MCF 10A (cell line): Measurements from ENCODE around the gene MEP1A. TPM values are rescaled to one million over a fixed set of nuclear protein-coding genes. Genes with fewer than 3 reads are reported as not detected.
A peak's percentile ranks its signal among the peaks of the same experiment; 100 is the strongest.

Experiments
- BruUV-seq: library from RNA; stranded (reverse); fragments of 400-500 nt; replicated peaks from 2 replicates; lab custom pipeline; 2021; lab: Mats Ljungman, UMichigan
- CTCF ChIA-PET: fragments of 300-600 bp; sonication (Branson Sonifier 250); formaldehyde crosslinking; extraction: SDS; loops from one replicate; lab custom pipeline; 2021; ENCODE audit warnings: antibody characterized with exemption, inconsistent platforms; lab: Yijun Ruan, JAX
- POLR2A ChIA-PET: fragments of 300-600, 350-650 bp; sonication (Branson Sonifier 250); formaldehyde crosslinking; extraction: SDS; loops from one replicate; lab custom pipeline; 2020; ENCODE audit warnings: antibody characterized with exemption, inconsistent platforms; lab: Yijun Ruan, JAX
- DNase-seq: peaks from one replicate; pipeline ENCODE4 v3.0.0-alpha.2; 2018; ENCODE audit not compliant: unreplicated experiment
- H3K27ac Mint-ChIP-seq: one replicate; pipeline ENCODE4 v1.8.0; 2022; ENCODE audit warnings: mild to moderate bottlenecking, low read depth, mixed read lengths; ENCODE audit not compliant: unreplicated experiment
- H3K27me3 Mint-ChIP-seq: one replicate; pipeline ENCODE4 v1.8.0; 2022; ENCODE audit warnings: mixed read lengths; ENCODE audit not compliant: insufficient read depth, unreplicated experiment
- H3K36me3 Mint-ChIP-seq: one replicate; pipeline ENCODE4 v1.8.0; 2022; ENCODE audit warnings: mild to moderate bottlenecking, moderate library complexity, mixed read lengths; ENCODE audit not compliant: insufficient read depth, unreplicated experiment
- H3K4me1 Mint-ChIP-seq: one replicate; pipeline ENCODE4 v1.8.0; 2022; ENCODE audit warnings: mixed read lengths; ENCODE audit not compliant: insufficient read depth, unreplicated experiment
- H3K4me3 Mint-ChIP-seq: one replicate; pipeline ENCODE4 v1.8.0; 2022; ENCODE audit warnings: mild to moderate bottlenecking, moderate library complexity, mixed read lengths; ENCODE audit not compliant: unreplicated experiment
- H3K9me3 Mint-ChIP-seq: one replicate; pipeline ENCODE4 v1.8.0; 2022; ENCODE audit warnings: mixed read lengths; ENCODE audit not compliant: unreplicated experiment
- intact Hi-C: fragments of 100-400 bp; cut with micrococcal nuclease; formaldehyde crosslinking; loops from 2 replicates; pipeline ENCODE4 v1.14.1; 2022
- total RNA-seq: library from RNA; stranded (reverse); gene quantifications from 2 replicates; pipeline ENCODE4 v1.2.3, GENCODE V29; 2022
- TF ChIP-seq, protein P1 (sequence below): fragments of 200-600 bp; IDR thresholded peaks from one replicate; pipeline ENCODE4 v1.8.0; 2022; ENCODE audit warnings: antibody characterized with exemption, mild to moderate bottlenecking; ENCODE audit not compliant: unreplicated experiment

MEP1A gene
- total RNA-seq, 1 experiment from 2014 or later: not detected

DNA sequence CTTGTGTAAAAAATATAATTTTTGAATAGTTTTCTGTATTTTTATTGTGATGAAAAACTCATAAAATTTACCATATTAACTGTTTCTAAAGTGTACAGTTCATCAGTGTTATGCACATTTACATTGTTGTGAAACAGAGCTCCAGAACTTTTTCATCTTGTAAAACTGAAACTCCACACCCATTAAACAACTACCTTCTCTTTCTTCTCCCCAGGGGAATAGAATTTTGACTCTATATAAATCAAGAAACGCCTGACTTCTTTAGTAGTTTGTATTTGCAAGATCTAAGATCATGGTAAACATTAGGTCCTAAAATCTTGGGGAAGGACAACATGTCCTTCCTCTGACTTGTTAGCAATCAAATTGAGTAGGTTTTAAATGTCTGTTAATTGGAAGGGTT lies 37.3 kb upstream of the MEP1A start:
- no peak for DNase-seq
- Mint-ChIP-seq H3K4me3 (no peak overlapping the region), H3K9me3 (no peaks in the 10 kb centered on the region), H3K27ac (no peak overlapping the region), H3K27me3 (no peaks in the 10 kb centered on the region), H3K4me1 (no peaks in the 10 kb centered on the region), H3K36me3 (no peaks in the 10 kb centered on the region)
- ChIA-PET POLR2A (no interaction called here), CTCF (no interaction called here)
- intact Hi-C loops: no loop called here
- BruUV-seq: no TSS peak
- TF ChIP-seq, protein P1, sequence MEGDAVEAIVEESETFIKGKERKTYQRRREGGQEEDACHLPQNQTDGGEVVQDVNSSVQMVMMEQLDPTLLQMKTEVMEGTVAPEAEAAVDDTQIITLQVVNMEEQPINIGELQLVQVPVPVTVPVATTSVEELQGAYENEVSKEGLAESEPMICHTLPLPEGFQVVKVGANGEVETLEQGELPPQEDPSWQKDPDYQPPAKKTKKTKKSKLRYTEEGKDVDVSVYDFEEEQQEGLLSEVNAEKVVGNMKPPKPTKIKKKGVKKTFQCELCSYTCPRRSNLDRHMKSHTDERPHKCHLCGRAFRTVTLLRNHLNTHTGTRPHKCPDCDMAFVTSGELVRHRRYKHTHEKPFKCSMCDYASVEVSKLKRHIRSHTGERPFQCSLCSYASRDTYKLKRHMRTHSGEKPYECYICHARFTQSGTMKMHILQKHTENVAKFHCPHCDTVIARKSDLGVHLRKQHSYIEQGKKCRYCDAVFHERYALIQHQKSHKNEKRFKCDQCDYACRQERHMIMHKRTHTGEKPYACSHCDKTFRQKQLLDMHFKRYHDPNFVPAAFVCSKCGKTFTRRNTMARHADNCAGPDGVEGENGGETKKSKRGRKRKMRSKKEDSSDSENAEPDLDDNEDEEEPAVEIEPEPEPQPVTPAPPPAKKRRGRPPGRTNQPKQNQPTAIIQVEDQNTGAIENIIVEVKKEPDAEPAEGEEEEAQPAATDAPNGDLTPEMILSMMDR: no peak

DNA sequence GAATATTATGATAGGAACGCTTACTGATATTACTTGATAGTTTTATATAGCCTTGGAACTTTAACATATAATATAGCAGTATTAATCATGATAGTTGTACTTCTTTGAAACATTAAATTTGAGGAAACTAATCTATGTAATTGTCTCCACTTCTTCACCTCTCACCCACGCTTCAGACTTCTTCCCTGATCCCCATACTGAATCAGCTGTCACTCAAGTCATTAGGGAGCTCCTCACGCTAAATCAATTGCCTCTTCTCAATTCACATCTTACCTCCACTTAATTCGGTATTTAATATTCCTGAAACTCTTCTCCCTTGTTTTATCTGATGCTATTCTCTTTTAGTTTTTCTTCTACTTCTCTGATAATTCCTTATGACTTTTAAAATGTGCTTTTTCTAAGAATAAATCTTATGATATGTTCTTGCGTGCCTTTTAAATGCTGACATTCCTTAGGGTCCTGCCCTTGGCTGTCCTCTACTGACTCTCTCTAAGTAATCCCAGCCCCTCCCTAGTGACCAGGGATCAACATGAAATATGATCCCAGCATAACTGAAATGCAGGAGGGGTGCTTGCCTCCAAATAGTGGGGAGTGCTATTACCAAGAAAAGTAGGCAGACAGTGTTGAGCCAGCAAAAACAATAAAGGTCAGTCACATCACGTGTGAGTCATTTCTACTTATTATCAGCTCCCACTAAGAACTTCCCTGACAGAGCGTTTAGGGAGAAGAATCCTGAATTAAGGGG lies 36.5 kb upstream of the MEP1A start:
- H3K4me1 Mint-ChIP-seq: no peaks in the 10 kb centered on the region
- DNase-seq: peak; percentile 28
- BruUV-seq: no TSS peak
- no peak overlapping the region for H3K4me3 Mint-ChIP-seq
- POLR2A ChIA-PET: interaction anchor here (0.5 kb wide), 1 partner anchor 65 kb away, joined by 3 read pairs; no protein-coding TSS in a partner anchor
- no peaks in the 10 kb centered on the region for H3K36me3 Mint-ChIP-seq
- H3K27me3 Mint-ChIP-seq: no peaks in the 10 kb centered on the region
- H3K9me3 Mint-ChIP-seq: no peaks in the 10 kb centered on the region
- no peak overlapping the region for H3K27ac Mint-ChIP-seq
- TF ChIP-seq, protein P1: no peak
- intact Hi-C loops: no loop called here
- CTCF ChIA-PET: no interaction called here

DNA sequence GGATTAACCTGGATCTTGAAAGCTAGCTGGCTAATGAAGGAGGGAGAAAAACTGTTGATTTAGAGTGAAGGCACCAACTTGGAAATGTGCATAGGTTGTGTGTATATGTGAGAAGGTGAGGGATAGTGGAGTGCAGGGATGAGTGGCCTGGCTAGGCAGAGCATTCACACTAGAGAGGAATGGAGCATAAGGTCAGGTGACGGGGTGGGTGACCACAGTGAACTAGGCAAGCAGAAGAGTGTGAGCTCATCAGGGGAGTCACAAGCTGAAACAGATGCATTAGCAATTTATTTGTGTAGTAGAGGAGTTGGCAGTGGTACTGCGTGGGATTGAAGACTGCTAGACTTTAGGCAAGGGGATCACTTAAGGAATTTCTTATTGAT lies 36.0 kb upstream of the MEP1A start:
- CTCF ChIA-PET: no interaction called here
- TF ChIP-seq, protein P1: no peak
- H3K4me3 Mint-ChIP-seq: no peak overlapping the region
- no peaks in the 10 kb centered on the region for H3K36me3 Mint-ChIP-seq
- no TSS peak for BruUV-seq
- H3K9me3 Mint-ChIP-seq: no peaks in the 10 kb centered on the region
- H3K27ac Mint-ChIP-seq: no peak overlapping the region
- H3K4me1 Mint-ChIP-seq: no peaks in the 10 kb centered on the region
- no peak for DNase-seq
- intact Hi-C loops: no loop called here
- no peaks in the 10 kb centered on the region for H3K27me3 Mint-ChIP-seq
- POLR2A ChIA-PET: no interaction called here

DNA sequence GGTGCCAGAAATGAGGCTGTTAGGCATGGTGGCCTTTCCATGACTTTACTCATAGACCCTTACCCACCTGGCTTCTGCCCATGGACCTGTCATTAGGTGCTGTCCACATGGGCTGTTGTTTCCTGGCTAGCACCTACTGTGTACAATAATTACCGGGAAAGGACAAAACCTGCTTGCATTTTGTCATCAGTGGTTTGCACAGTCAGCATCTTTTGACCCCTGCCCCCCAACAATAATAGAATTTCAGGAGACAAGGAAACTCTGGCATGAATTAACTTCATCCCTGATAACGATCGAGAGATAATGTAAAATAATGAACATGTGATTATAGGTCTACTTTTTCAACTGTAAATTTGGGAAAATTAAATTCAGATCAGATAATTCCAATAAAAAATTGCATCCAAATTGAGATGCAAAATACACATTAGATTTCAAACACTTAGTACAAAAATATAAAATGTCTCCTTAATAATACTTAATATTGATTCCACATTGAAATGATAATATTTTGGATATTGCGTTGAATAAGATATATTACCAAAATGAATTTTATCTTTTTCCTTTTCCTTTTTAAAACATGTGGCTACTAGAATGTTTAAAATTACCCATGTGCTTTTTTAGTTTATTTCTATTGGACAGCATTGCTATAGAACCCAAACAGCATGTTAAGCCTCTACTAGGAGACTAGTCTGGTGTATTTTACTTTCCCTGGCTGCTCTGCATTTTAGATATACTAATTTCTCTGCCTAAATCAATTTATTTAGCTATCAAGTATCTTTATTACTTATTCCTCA lies 34.0 kb upstream of the MEP1A start:
- H3K27ac Mint-ChIP-seq: no peak overlapping the region
- CTCF ChIA-PET: interaction anchor here (0.6 kb wide), 1 partner anchor 25 kb away, joined by 4 read pairs; no protein-coding TSS in a partner anchor
- BruUV-seq: no TSS peak

More for the DNA sequence above, 34.0 kb upstream of the MEP1A start:
- no peak for DNase-seq
- H3K4me1 Mint-ChIP-seq: no peaks in the 10 kb centered on the region
- POLR2A ChIA-PET: interaction anchor here (0.8 kb wide), 1 partner anchor 46 kb away, joined by 3 read pairs; no protein-coding TSS in a partner anchor
- no peak overlapping the region for H3K4me3 Mint-ChIP-seq
- H3K9me3 Mint-ChIP-seq: no peaks in the 10 kb centered on the region
- H3K27me3 Mint-ChIP-seq: no peaks in the 10 kb centered on the region
- TF ChIP-seq, protein P1: no peak
- intact Hi-C loops: no loop called here
- no peaks in the 10 kb centered on the region for H3K36me3 Mint-ChIP-seq
